PC-3 (cell line): ENCODE measurements around the gene NEMP2.

Experiments used
- EZH2 ChIP-seq: fragments of 300-600 bp; sonication (generic); IDR thresholded peaks from one replicate; pipeline ENCODE4 v1.6.1; 2017; ENCODE audit warnings: antibody characterized with exemption, mild to moderate bottlenecking, low read length; ENCODE audit not compliant: unreplicated experiment
- EZH2phosphoT487 ChIP-seq: fragments of 300-600 bp; sonication (generic); IDR thresholded peaks from 2 replicates; pipeline ENCODE4 v1.6.1; 2018; ENCODE audit warnings: mild to moderate bottlenecking, antibody characterized with exemption, low read length, borderline replicate concordance
- TF ChIP-seq, protein P1 (sequence below): fragments of 300-600 bp; sonication (generic); conservative IDR thresholded peaks from 2 replicates; pipeline ENCODE4 v1.5.1; 2017; ENCODE audit warnings: antibody characterized with exemption, low read depth, mild to moderate bottlenecking, low read length

DNA sequence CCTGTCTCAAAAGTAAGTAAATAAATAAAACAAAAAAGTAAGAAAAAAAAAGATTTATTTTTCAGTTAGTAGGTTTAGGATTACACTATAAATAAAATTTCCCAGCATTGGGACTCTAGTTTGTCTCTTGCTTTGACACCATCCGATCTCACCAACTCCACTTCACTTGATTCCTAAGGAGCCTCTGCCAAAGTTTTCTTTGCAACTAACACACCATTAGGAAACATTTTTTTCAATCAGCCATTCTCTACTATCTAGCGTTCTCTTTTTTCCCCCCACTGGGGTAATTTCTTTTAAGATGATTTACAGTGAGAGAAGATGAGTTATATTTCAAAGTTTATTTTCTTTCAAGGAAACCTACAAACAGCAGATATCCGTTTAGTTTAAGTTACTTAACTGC lies 10.6 kb upstream of the NEMP2 start:
- TF ChIP-seq EZH2 (no peak), EZH2phosphoT487 (no peak)
- TF ChIP-seq, protein P1, sequence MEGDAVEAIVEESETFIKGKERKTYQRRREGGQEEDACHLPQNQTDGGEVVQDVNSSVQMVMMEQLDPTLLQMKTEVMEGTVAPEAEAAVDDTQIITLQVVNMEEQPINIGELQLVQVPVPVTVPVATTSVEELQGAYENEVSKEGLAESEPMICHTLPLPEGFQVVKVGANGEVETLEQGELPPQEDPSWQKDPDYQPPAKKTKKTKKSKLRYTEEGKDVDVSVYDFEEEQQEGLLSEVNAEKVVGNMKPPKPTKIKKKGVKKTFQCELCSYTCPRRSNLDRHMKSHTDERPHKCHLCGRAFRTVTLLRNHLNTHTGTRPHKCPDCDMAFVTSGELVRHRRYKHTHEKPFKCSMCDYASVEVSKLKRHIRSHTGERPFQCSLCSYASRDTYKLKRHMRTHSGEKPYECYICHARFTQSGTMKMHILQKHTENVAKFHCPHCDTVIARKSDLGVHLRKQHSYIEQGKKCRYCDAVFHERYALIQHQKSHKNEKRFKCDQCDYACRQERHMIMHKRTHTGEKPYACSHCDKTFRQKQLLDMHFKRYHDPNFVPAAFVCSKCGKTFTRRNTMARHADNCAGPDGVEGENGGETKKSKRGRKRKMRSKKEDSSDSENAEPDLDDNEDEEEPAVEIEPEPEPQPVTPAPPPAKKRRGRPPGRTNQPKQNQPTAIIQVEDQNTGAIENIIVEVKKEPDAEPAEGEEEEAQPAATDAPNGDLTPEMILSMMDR, result no peak
